ENCODE data around the gene LRRN2.

GRCh38 chr1:204626381-204626780, 59.2 kb downstream of the LRRN2 start:
- TF ChIP-seq CTCF (IDR thresholded peaks at IDR 0.05) (no peak), JUN (IDR thresholded peaks at IDR 0.05) (no peak), POLR2A (IDR thresholded peaks at IDR 0.05; ENCODE audit: low read length) (no peak), USF2 (IDR thresholded peaks at IDR 0.05) (no peak), RNF2 (IDR thresholded peaks at IDR 0.05; ENCODE audit: borderline replicate concordance, low read depth) (no peak), SMC3 (IDR thresholded peaks at IDR 0.05) (no peak), CHD2 (IDR thresholded peaks at IDR 0.05; ENCODE audit: low read length, partially characterized antibody) (no peak), ESRRA (IDR thresholded peaks at IDR 0.05; ENCODE audit: borderline replicate concordance, low read length) (no peak), EP300 (IDR thresholded peaks at IDR 0.05) (no peak), PBX3 (IDR thresholded peaks at IDR 0.05) (no peak), CHD4 (IDR thresholded peaks at IDR 0.05; ENCODE audit: borderline replicate concordance) (no peak)

All from A549 (cell line).